Prostate gland (tissue), 2 donors: ENCODE results near the gene SH2D3C. TPM values are rescaled to one million over a fixed set of nuclear protein-coding genes. Genes with fewer than 3 reads are reported as not detected.

Source experiments
- DNase-seq: peaks from one replicate; pipeline ENCODE4 v3.0.0-alpha.2; 2019; ENCODE audit warnings: low spot score
- H3K27ac ChIP-seq, 2 donors: fragments of 200-600 bp; sonication (generic); 2 replicates each; pipeline ENCODE4 v1.5.1; 2017 to 2019
- H3K27me3 ChIP-seq: fragments of 200-600 bp; sonication (generic); replicated peaks from 2 replicates; pipeline ENCODE4 v1.5.1; 2019; ENCODE audit not compliant: insufficient read depth
- H3K36me3 ChIP-seq, 2 donors: fragments of 200-600 bp; sonication (generic); 1 replicate in 1 of 2; 2 replicates in 1 of 2; pipeline versions ENCODE4 v1.5.1 to v1.8.1; 2017 to 2019
- H3K4me1 ChIP-seq: fragments of 200-600 bp; sonication (generic); replicated peaks from 2 replicates; pipeline ENCODE4 v1.5.1; 2019
- H3K4me3 ChIP-seq, 2 donors: fragments of 200-600 bp; sonication (generic); 2 replicates each; pipeline ENCODE4 v1.5.1; 2017 to 2019
- H3K9me3 ChIP-seq: fragments of 200-600 bp; sonication (generic); 2 replicates; pipeline ENCODE4 v1.5.1; 2017
- POLR2A ChIP-seq: fragments of 450-650 bp; IDR thresholded peaks from one replicate; pipeline ENCODE4 v1.6.1; 2016; ENCODE audit warnings: antibody characterized with exemption, mild to moderate bottlenecking
- POLR2AphosphoS5 ChIP-seq: sonication (generic); formaldehyde crosslinking; IDR thresholded peaks from one replicate; pipeline ENCODE4 v1.6.1; 2017; ENCODE audit warnings: antibody characterized with exemption
- WGBS: methylation state at CpG from one replicate; pipeline ENCODE4 v1.1.5; 2018; 5-methylcytosine and 5-hydroxymethylcytosine counted together
- intact Hi-C: fragments of 100-400 bp; cut with DNase I; formaldehyde crosslinking; loops from one replicate; pipeline ENCODE4 v1.14.2; 2022
- total RNA-seq, 2 donors: library from RNA; depleted of rRNA; stranded (reverse); fragments of >200 nt; gene quantifications; one replicate each; pipeline ENCODE4 v1.1.0, GENCODE V29; 2016
- TF ChIP-seq, protein P1 (sequence below), 4 experiments: fragments of 200-600 bp in 2 of 4; fragments of 450-650 bp in 2 of 4; sonication (generic) in 2 of 4; IDR thresholded peaks; 1 replicate in 3 of 4; 2 replicates in 1 of 4; pipeline ENCODE4 v1.5.1; 2016 to 2019; ENCODE audit warnings: antibody characterized with exemption in 4 of 4, mild to moderate bottlenecking in 2 of 4, moderate library complexity in 2 of 4

Gene SH2D3C
- total RNA-seq, 2 donors from 2014 or later: 5.5 to 11.4 TPM

DNA sequence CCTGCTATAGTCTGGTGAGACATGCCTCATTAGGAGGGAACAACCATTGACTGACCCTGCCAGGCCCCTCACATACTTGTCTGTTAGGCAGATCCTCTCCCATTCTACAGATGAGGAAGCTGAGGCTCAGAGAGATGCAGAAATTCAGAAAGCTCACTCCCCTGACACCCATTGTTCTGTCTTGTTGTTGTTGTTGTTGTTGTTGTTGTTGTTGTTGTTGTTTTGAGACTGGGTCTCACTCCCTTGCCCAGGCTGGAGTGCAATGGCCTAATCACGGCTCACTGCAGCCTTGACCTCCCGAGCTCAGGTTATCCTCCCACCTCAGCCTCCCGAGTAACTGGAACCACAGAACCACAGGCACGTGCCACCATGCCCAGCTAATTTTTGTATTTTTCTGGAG lies 84.8 kb downstream of the SH2D3C start:
- intact Hi-C loops: no loop called here
- H3K4me3 ChIP-seq: no peak overlapping the region
- no peaks in the 10 kb centered on the region for H3K36me3 ChIP-seq
- TF ChIP-seq POLR2A (no peak), POLR2AphosphoS5 (no peak)
- TF ChIP-seq, protein P1, sequence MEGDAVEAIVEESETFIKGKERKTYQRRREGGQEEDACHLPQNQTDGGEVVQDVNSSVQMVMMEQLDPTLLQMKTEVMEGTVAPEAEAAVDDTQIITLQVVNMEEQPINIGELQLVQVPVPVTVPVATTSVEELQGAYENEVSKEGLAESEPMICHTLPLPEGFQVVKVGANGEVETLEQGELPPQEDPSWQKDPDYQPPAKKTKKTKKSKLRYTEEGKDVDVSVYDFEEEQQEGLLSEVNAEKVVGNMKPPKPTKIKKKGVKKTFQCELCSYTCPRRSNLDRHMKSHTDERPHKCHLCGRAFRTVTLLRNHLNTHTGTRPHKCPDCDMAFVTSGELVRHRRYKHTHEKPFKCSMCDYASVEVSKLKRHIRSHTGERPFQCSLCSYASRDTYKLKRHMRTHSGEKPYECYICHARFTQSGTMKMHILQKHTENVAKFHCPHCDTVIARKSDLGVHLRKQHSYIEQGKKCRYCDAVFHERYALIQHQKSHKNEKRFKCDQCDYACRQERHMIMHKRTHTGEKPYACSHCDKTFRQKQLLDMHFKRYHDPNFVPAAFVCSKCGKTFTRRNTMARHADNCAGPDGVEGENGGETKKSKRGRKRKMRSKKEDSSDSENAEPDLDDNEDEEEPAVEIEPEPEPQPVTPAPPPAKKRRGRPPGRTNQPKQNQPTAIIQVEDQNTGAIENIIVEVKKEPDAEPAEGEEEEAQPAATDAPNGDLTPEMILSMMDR (IDR thresholded peaks at IDR 0.05): no peak
- H3K9me3 ChIP-seq: no peaks in the 10 kb centered on the region
- no peaks in the 10 kb centered on the region for H3K4me1 ChIP-seq
- H3K27ac ChIP-seq: no peak overlapping the region
- no peak for DNase-seq
- no peaks in the 10 kb centered on the region for H3K27me3 ChIP-seq
- 95% methylated on average over 4 of the region's 4 CpGs for WGBS

DNA sequence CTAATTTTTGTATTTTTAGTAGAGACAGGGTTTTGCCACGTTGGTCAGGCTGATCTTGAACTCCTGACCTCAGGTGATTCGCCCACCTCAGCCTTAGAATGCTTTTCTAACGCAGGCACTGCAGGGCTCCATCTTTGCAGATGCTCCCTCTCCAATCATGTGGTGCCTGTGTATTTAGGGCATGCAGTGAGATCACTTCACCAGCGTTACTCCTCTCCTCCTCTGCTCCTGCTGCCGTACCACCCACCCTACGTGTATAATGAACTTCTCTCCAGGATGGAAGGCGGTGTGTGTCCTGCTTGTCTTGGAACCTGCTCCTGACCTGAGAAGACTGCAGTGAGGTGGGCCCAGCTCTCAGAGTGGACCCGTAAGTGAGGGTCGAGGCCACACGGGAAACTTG lies 85.3 kb downstream of the SH2D3C start:
- H3K4me3 ChIP-seq: no peak overlapping the region
- no peaks in the 10 kb centered on the region for H3K9me3 ChIP-seq
- no peak overlapping the region for H3K27ac ChIP-seq
- H3K4me1 ChIP-seq: no peaks in the 10 kb centered on the region
- no peaks in the 10 kb centered on the region for H3K27me3 ChIP-seq
- intact Hi-C loops: no loop called here
- TF ChIP-seq, protein P1 (IDR thresholded peaks at IDR 0.05): no peak
- TF ChIP-seq POLR2A (no peak), POLR2AphosphoS5 (no peak)
- no peaks in the 10 kb centered on the region for H3K36me3 ChIP-seq
- no peak for DNase-seq
- 91% methylated on average over 10 of the region's 10 CpGs for WGBS

DNA sequence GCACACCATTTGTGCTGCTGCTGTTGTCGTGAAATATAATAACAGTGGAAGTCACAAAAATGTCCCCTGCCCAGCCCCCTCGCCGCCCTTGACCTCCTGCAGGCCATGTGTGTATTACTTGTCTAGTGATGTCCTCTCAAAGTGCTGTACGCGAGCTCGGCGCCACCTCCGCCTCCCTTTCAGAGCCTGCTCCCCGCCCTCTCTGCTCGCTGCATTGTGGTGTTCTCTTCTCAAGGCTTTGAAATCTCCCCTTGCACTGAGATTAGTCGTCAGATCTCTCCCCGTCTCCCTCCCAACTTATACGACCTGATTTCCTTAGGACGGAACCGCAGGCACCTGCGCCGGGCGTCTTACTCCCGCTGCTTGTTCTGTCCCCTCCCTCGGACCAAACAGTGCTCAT lies 86.4 kb downstream of the SH2D3C start:
- H3K36me3 ChIP-seq: no peaks in the 10 kb centered on the region
- H3K4me1 ChIP-seq: no peaks in the 10 kb centered on the region
- H3K9me3 ChIP-seq: no peaks in the 10 kb centered on the region
- intact Hi-C loops: no loop called here
- no peaks in the 10 kb centered on the region for H3K27me3 ChIP-seq
- no peak overlapping the region for H3K4me3 ChIP-seq
- WGBS: 82% methylated on average over 20 of the region's 20 CpGs
- no peak overlapping the region for H3K27ac ChIP-seq
- TF ChIP-seq POLR2A: no peak
- no peak for TF ChIP-seq POLR2AphosphoS5
- TF ChIP-seq, protein P1 (IDR thresholded peaks at IDR 0.05): no peak
- no peak for DNase-seq

DNA sequence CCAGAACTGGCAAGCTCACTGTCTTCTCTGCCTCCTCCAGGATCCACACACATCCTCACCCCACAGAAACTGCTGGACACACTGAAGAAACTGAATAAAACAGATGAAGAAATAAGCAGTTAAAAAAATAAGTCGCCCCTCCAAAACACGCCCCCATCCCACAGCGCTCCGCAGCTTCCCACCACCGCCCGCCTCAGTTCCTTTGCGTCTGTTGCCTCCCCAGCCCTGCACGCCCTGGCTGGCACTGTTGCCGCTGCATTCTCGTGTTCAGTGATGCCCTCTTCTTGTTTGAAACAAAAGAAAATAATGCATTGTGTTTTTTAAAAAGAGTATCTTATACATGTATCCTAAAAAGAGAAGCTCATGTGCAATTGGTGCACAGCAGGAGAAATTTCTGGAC lies 87.7 kb downstream of the SH2D3C start:
- WGBS: 95% methylated on average over 10 of the region's 10 CpGs
- H3K36me3 ChIP-seq: no peaks in the 10 kb centered on the region
- intact Hi-C loops: no loop called here

More for the DNA sequence above, 87.7 kb downstream of the SH2D3C start:
- DNase-seq: no peak
- H3K9me3 ChIP-seq: no peaks in the 10 kb centered on the region
- H3K4me3 ChIP-seq: no peak overlapping the region
- no peaks in the 10 kb centered on the region for H3K27me3 ChIP-seq
- no peak overlapping the region for H3K27ac ChIP-seq
- TF ChIP-seq, protein P1 (IDR thresholded peaks at IDR 0.05): no peak
- TF ChIP-seq POLR2AphosphoS5: no peak
- TF ChIP-seq POLR2A: no peak
- H3K4me1 ChIP-seq: no peaks in the 10 kb centered on the region
